Progenitor cell of endocrine pancreas (in vitro differentiated cells): ENCODE measurements around the gene CES2. TPM values are rescaled to one million over a fixed set of nuclear protein-coding genes. Genes with fewer than 3 reads are reported as not detected.

Experiments
- DNase-seq: peaks from one replicate; pipeline ENCODE4 v3.0.0; 2021; ENCODE audit warnings: low spot score; ENCODE audit not compliant: unreplicated experiment
- H3K27ac Mint-ChIP-seq: 2 replicates; pipeline ENCODE4 v1.8.0; 2021; ENCODE audit warnings: mild to moderate bottlenecking, moderate library complexity, mixed read lengths
- H3K27me3 Mint-ChIP-seq: 2 replicates; pipeline ENCODE4 v1.8.0; 2021; ENCODE audit warnings: mixed read lengths
- H3K36me3 Mint-ChIP-seq: 2 replicates; pipeline ENCODE4 v1.8.0; 2022; ENCODE audit warnings: mixed read lengths; ENCODE audit not compliant: insufficient read depth
- H3K4me1 Mint-ChIP-seq: 2 replicates; pipeline ENCODE4 v1.8.0; 2021; ENCODE audit warnings: low read depth, mixed read lengths
- H3K4me3 Mint-ChIP-seq: 2 replicates; pipeline ENCODE4 v1.8.0; 2021; ENCODE audit warnings: low read depth, mild to moderate bottlenecking, moderate library complexity, mixed read lengths
- H3K9me3 Mint-ChIP-seq: 2 replicates; pipeline ENCODE4 v1.8.0; 2021; ENCODE audit warnings: low read depth, mixed read lengths
- CTCF ChIP-seq: fragments of 200-600 bp; sonication (generic); IDR thresholded peaks from one replicate; pipeline ENCODE4 v1.5.0; 2021; ENCODE audit warnings: antibody characterized with exemption, mild to moderate bottlenecking; ENCODE audit not compliant: unreplicated experiment
- total RNA-seq: library from RNA; stranded (reverse); gene quantifications from 2 replicates; pipeline ENCODE4 v1.2.1, GENCODE V29; 2021

The CES2 gene
- total RNA-seq, 1 donor from 2014 or later = 43.9 TPM

GRCh38 chr16:66936889-66937554, 1.7 kb downstream of the CES2 start:
- peaks cover 22% of the 10 kb centered on the region for H3K4me1 Mint-ChIP-seq
- no peaks in the 10 kb centered on the region for H3K9me3 Mint-ChIP-seq
- H3K36me3 Mint-ChIP-seq = no peaks in the 10 kb centered on the region
- no peaks in the 10 kb centered on the region for H3K27me3 Mint-ChIP-seq
- no peak overlapping the region for H3K27ac Mint-ChIP-seq
- TF ChIP-seq CTCF = no peak
- no peak for DNase-seq
- peak overlapping the region; percentile 44 for H3K4me3 Mint-ChIP-seq

GRCh38 chr16:66937725-66938337, 2.5 kb downstream of the CES2 start:
- Mint-ChIP-seq H3K27me3 (no peaks in the 10 kb centered on the region), H3K36me3 (peaks cover 6% of the 10 kb centered on the region), H3K9me3 (no peaks in the 10 kb centered on the region), H3K27ac (no peak overlapping the region), H3K4me3 (no peak overlapping the region), H3K4me1 (peaks cover 22% of the 10 kb centered on the region)
- no peak for TF ChIP-seq CTCF
- no peak for DNase-seq

- no peak overlapping the region for H3K27ac Mint-ChIP-seq
- H3K4me3 Mint-ChIP-seq = no peak overlapping the region
- DNase-seq = no peak
- no peak for TF ChIP-seq CTCF
- H3K36me3 Mint-ChIP-seq = peaks cover 11% of the 10 kb centered on the region
- H3K4me1 Mint-ChIP-seq = peaks cover 8% of the 10 kb centered on the region
- H3K9me3 Mint-ChIP-seq = no peaks in the 10 kb centered on the region
- H3K27me3 Mint-ChIP-seq = no peaks in the 10 kb centered on the region
Observed at GRCh38 chr16:66939366-66939765, 4.0 kb downstream of the CES2 start.

- Mint-ChIP-seq H3K4me3 (no peak overlapping the region), H3K27ac (no peak overlapping the region), H3K9me3 (no peaks in the 10 kb centered on the region), H3K36me3 (peaks cover 11% of the 10 kb centered on the region), H3K4me1 (peaks cover 5% of the 10 kb centered on the region), H3K27me3 (no peaks in the 10 kb centered on the region)
- no peak for DNase-seq
- no peak for TF ChIP-seq CTCF
Observed at GRCh38 chr16:66940236-66940635, 4.9 kb downstream of the CES2 start.

- no peak overlapping the region for H3K4me3 Mint-ChIP-seq
- no peak overlapping the region for H3K27ac Mint-ChIP-seq
- H3K36me3 Mint-ChIP-seq = peaks cover 11% of the 10 kb centered on the region
- no peaks in the 10 kb centered on the region for H3K9me3 Mint-ChIP-seq
- no peaks in the 10 kb centered on the region for H3K4me1 Mint-ChIP-seq
- H3K27me3 Mint-ChIP-seq = peaks cover 6% of the 10 kb centered on the region
- TF ChIP-seq CTCF = no peak
- no peak for DNase-seq
Observed at GRCh38 chr16:66942981-66943380, 7.7 kb downstream of the CES2 start.
